HepG2 (cell line): ENCODE measurements around the gene SPHK1. TPM values are rescaled to one million over a fixed set of nuclear protein-coding genes. Genes with fewer than 3 reads are reported as not detected.

ENCODE experiments used
- ARNT2 ChIP-seq: sonication (generic); formaldehyde crosslinking; IDR thresholded peaks from 2 replicates; pipeline ENCODE4 v1.8.0; 2022; ENCODE audit warnings: mild to moderate bottlenecking, low read depth, missing genetic modification reagents, moderate library complexity
- ATRX ChIP-seq: sonication (generic); formaldehyde crosslinking; IDR thresholded peaks from 2 replicates; pipeline ENCODE4 v1.4.0; 2020; ENCODE audit warnings: missing genetic modification reagents, borderline replicate concordance
- CEBPB ChIP-seq: IDR thresholded peaks from 2 replicates; pipeline ENCODE4 v1.6.1; 2011; ENCODE audit warnings: low read depth, low read length, improper control_type of control experiment, borderline replicate concordance
- CHD4 ChIP-seq: fragments of 200-600 bp; sonication (generic); IDR thresholded peaks from 2 replicates; pipeline ENCODE4 v1.7.0; 2017; ENCODE audit warnings: mild to moderate bottlenecking, low read length, borderline replicate concordance
- GPN1 ChIP-seq: sonication (generic); formaldehyde crosslinking; IDR thresholded peaks from 2 replicates; pipeline ENCODE4 v1.5.1; 2020; ENCODE audit warnings: missing genetic modification reagents, borderline replicate concordance
- JUNB ChIP-seq: sonication (generic); formaldehyde crosslinking; IDR thresholded peaks from 2 replicates; pipeline ENCODE4 v1.8.0; 2022; ENCODE audit warnings: missing genetic modification reagents, mild to moderate bottlenecking, borderline replicate concordance
- MAFG ChIP-seq: sonication (generic); formaldehyde crosslinking; IDR thresholded peaks from 2 replicates; pipeline ENCODE4 v1.5.1; 2020; ENCODE audit warnings: mild to moderate bottlenecking, missing genetic modification reagents
- MYPOP ChIP-seq: sonication (generic); formaldehyde crosslinking; IDR thresholded peaks from 2 replicates; pipeline ENCODE4 v1.8.1; 2023; ENCODE audit warnings: mild to moderate bottlenecking, moderate library complexity, missing genetic modification reagents
- NR2F2 ChIP-seq: IDR thresholded peaks from 2 replicates; pipeline ENCODE4 v1.6.1; 2012; ENCODE audit warnings: low read depth, inconsistent platforms, borderline replicate concordance
- PAWR ChIP-seq: sonication (generic); formaldehyde crosslinking; IDR thresholded peaks from 2 replicates; pipeline ENCODE4 v1.4.0; 2020; ENCODE audit warnings: missing genetic modification reagents, mild to moderate bottlenecking, borderline replicate concordance
- REXO4 ChIP-seq: sonication (generic); formaldehyde crosslinking; IDR thresholded peaks from 2 replicates; pipeline ENCODE4 v1.8.0; 2022; ENCODE audit warnings: missing genetic modification reagents, mild to moderate bottlenecking, borderline replicate concordance
- SAFB2 ChIP-seq: sonication (generic); formaldehyde crosslinking; IDR thresholded peaks from 2 replicates; pipeline ENCODE4 v1.5.1; 2020; ENCODE audit warnings: missing genetic modification reagents, low read depth, mild to moderate bottlenecking, borderline replicate concordance
- WIZ ChIP-seq: sonication (generic); formaldehyde crosslinking; IDR thresholded peaks from 2 replicates; pipeline ENCODE4 v1.5.1; 2020; ENCODE audit warnings: mild to moderate bottlenecking, missing genetic modification reagents
- ZBTB25 ChIP-seq: IDR thresholded peaks from 2 replicates; pipeline ENCODE4 v1.6.1; 2018; ENCODE audit warnings: missing genetic modification reagents
- ZNF30 ChIP-seq: sonication (generic); formaldehyde crosslinking; IDR thresholded peaks from 2 replicates; pipeline ENCODE4 v1.5.0; 2020; ENCODE audit warnings: mild to moderate bottlenecking, missing genetic modification reagents
- ZNF329 ChIP-seq: sonication (generic); formaldehyde crosslinking; IDR thresholded peaks from 2 replicates; pipeline ENCODE4 v1.9.0; 2021; ENCODE audit warnings: low read depth, mild to moderate bottlenecking, missing genetic modification reagents
- ZNF552 ChIP-seq: sonication (generic); formaldehyde crosslinking; IDR thresholded peaks from 2 replicates; pipeline ENCODE4 v1.9.0; 2022; ENCODE audit warnings: missing genetic modification reagents, mild to moderate bottlenecking, borderline replicate concordance
- ZNF670 ChIP-seq: sonication (generic); formaldehyde crosslinking; IDR thresholded peaks from 2 replicates; pipeline ENCODE4 v1.8.0; 2022; ENCODE audit warnings: mild to moderate bottlenecking, missing genetic modification reagents, borderline replicate concordance
- ZNF766 ChIP-seq: sonication (generic); formaldehyde crosslinking; IDR thresholded peaks from 2 replicates; pipeline ENCODE4 v1.5.0; 2020; ENCODE audit warnings: missing genetic modification reagents, borderline replicate concordance
- ZNF841 ChIP-seq: sonication (generic); formaldehyde crosslinking; IDR thresholded peaks from 2 replicates; pipeline ENCODE4 v1.8.1; 2023; ENCODE audit warnings: missing genetic modification reagents, borderline replicate concordance
- ZNF891 ChIP-seq: sonication (generic); formaldehyde crosslinking; IDR thresholded peaks from 2 replicates; pipeline ENCODE4 v1.5.0; 2020; ENCODE audit warnings: mild to moderate bottlenecking, missing genetic modification reagents
- polyA plus RNA-seq, 8 experiments: library from polyadenylated mRNA; depleted of rRNA in 3 of 8; stranded (reverse) in 7 of 8; unstranded in 1 of 8; fragments of >200 nt; fragmentation: Illumina TruSeq in 4 of 8; extraction: Trizol in 4 of 8; gene quantifications; 2 replicates each; pipeline versions ENCODE4 v1.2.1 to v1.2.3, GENCODE V29; 2011 to 2016; ENCODE audit warnings: low read depth in 4 of 8, missing spikeins in 1 of 8, mixed read lengths in 1 of 8; ENCODE audit not compliant: insufficient read depth in 1 of 8
- total RNA-seq, 5 experiments: library from RNA; depleted of rRNA; stranded (reverse); fragments of >200 nt; fragmentation: Illumina TruSeq; extraction: Trizol; gene quantifications; 2 replicates each; pipeline ENCODE4 v1.2.3, GENCODE V29; 2016; ENCODE audit warnings: low read depth in 1 of 5
- TF ChIP-seq, protein P1 (sequence below), 2 experiments: sonication (generic) in 1 of 2; formaldehyde crosslinking in 1 of 2; IDR thresholded peaks; 2 replicates each; pipeline versions ENCODE4 v1.4.0 to v1.6.1; 2016 to 2020; ENCODE audit warnings: borderline replicate concordance in 1 of 2, low read depth in 1 of 2, mild to moderate bottlenecking in 1 of 2, missing genetic modification reagents in 1 of 2
- TF ChIP-seq, protein P2 (sequence below): sonication (generic); formaldehyde crosslinking; IDR thresholded peaks from 2 replicates; pipeline ENCODE4 v1.5.0; 2020; ENCODE audit warnings: missing genetic modification reagents

Gene SPHK1
- total and polyA plus RNA-seq, 2 of the 13 experiments (the other 11 are each of a cell fraction or from before 2014, with no cell fraction given): 129 to 160 TPM

- no peak; the same call in 1 of the 2 replicates for TF ChIP-seq SAFB2
- TF ChIP-seq PAWR (CRISPR knock-in tag): no peak
- TF ChIP-seq NR2F2: peak; percentile 96
- TF ChIP-seq CEBPB: no peak
- TF ChIP-seq, protein P1, sequence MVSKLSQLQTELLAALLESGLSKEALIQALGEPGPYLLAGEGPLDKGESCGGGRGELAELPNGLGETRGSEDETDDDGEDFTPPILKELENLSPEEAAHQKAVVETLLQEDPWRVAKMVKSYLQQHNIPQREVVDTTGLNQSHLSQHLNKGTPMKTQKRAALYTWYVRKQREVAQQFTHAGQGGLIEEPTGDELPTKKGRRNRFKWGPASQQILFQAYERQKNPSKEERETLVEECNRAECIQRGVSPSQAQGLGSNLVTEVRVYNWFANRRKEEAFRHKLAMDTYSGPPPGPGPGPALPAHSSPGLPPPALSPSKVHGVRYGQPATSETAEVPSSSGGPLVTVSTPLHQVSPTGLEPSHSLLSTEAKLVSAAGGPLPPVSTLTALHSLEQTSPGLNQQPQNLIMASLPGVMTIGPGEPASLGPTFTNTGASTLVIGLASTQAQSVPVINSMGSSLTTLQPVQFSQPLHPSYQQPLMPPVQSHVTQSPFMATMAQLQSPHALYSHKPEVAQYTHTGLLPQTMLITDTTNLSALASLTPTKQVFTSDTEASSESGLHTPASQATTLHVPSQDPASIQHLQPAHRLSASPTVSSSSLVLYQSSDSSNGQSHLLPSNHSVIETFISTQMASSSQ (IDR thresholded peaks at IDR 0.05; ENCODE audit: low read depth): peak; percentile 60; the same call in 1 of the 2 replicates
- TF ChIP-seq, protein P1 (CRISPR knock-in tag; IDR thresholded peaks at IDR 0.05; ENCODE audit: borderline replicate concordance): peak; percentile 95
- TF ChIP-seq JUNB (CRISPR knock-in tag): no peak
- no peak; the same call in 1 of the 2 replicates for TF ChIP-seq ZBTB25
- TF ChIP-seq ZNF891 (CRISPR knock-in tag): peak; percentile 45; the same call in 1 of the 2 replicates
- no peak; the same call in 1 of the 2 replicates for TF ChIP-seq ZNF552 (CRISPR knock-in tag)
- TF ChIP-seq ZNF841: no peak
- TF ChIP-seq MYPOP (CRISPR knock-in tag): peak; percentile 84; the same call in 1 of the 2 replicates
- TF ChIP-seq GPN1 (CRISPR knock-in tag): no peak
- TF ChIP-seq WIZ (CRISPR knock-in tag): no peak
- no peak for TF ChIP-seq MAFG (CRISPR knock-in tag)
- no peak for TF ChIP-seq ATRX (CRISPR knock-in tag)
- no peak; the same call in 1 of the 2 replicates for TF ChIP-seq ZNF30 (CRISPR knock-in tag)
- TF ChIP-seq ZNF670 (CRISPR knock-in tag): 0 out of 2 replicates have a peak, but pooled peaks have one; percentile 9
- TF ChIP-seq, protein P2, sequence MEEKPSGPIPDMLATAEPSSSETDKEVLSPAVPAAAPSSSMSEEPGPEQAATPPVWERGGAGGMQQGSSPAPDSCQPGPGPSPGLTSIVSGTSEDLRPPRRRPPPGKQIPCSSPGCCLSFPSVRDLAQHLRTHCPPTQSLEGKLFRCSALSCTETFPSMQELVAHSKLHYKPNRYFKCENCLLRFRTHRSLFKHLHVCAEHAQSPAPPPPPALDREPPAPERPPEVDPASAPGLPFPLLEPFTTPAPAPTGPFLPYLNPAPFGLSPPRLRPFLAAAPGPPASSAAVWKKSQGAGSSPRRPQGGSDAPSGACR (CRISPR knock-in tag): peak; percentile 96; the same call in 1 of the 2 replicates
- peak; percentile 21 for TF ChIP-seq ARNT2 (CRISPR knock-in tag)
- no peak for TF ChIP-seq REXO4 (CRISPR knock-in tag)
- peak; percentile 74; the same call in 1 of the 2 replicates for TF ChIP-seq ZNF329
- TF ChIP-seq CHD4: no peak
- TF ChIP-seq ZNF766 (CRISPR knock-in tag): no peak; the same call in 1 of the 2 replicates
These were observed 2.0 kb upstream of the SPHK1 start (continued) for GRCh38 chr17:76382351-76382802.
